Astrocyte of the spinal cord (primary cell): ENCODE results near the gene RUFY1.

ENCODE experiments used
- DNase-seq: peaks from one replicate; pipeline ENCODE4 v3.0.0; 2011; ENCODE audit warnings: low read depth, low spot score
- H3K4me3 ChIP-seq: 2 replicates; pipeline ENCODE4 v1.5.1; 2011; ENCODE audit warnings: low read depth, mild to moderate bottlenecking, low read length, moderate library complexity
- in situ Hi-C: cut with HindIII; loops from 2 replicates; pipeline ENCODE4 v1.10.0; 2017; ENCODE audit warnings: low sequenced_read_pairs
- TF ChIP-seq, protein P1 (sequence below): IDR thresholded peaks from 2 replicates; pipeline ENCODE4 v1.5.1; 2012; ENCODE audit warnings: low read depth, mild to moderate bottlenecking, low read length, inconsistent platforms

The RUFY1 gene

DNA sequence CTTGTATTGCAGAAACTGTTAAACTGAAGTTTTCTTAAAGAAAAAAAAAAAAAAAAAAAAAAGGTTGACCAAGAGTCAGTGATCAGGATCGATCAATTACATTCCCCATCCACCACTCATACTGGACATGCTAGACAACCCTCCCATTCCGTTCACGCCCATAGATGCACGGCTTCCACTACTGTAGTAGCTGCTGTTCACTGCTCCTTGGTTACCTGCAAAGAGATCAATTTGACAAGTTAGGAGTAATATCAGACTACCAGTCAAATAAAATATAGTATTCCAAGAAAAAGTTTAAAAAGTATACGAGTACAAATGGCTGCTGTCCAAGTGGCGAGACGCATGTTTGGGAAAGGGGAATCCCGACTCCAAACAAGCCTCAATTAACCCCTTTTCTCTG is 64.4 kb downstream of the RUFY1 start:
- DNase-seq, result no peak
- in situ Hi-C loops, result no loop called here
- TF ChIP-seq, protein P1, sequence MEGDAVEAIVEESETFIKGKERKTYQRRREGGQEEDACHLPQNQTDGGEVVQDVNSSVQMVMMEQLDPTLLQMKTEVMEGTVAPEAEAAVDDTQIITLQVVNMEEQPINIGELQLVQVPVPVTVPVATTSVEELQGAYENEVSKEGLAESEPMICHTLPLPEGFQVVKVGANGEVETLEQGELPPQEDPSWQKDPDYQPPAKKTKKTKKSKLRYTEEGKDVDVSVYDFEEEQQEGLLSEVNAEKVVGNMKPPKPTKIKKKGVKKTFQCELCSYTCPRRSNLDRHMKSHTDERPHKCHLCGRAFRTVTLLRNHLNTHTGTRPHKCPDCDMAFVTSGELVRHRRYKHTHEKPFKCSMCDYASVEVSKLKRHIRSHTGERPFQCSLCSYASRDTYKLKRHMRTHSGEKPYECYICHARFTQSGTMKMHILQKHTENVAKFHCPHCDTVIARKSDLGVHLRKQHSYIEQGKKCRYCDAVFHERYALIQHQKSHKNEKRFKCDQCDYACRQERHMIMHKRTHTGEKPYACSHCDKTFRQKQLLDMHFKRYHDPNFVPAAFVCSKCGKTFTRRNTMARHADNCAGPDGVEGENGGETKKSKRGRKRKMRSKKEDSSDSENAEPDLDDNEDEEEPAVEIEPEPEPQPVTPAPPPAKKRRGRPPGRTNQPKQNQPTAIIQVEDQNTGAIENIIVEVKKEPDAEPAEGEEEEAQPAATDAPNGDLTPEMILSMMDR, result no peak
- no peak overlapping the region for H3K4me3 ChIP-seq

GRCh38 chr5:179615203-179615602 is 64.8 kb downstream of the RUFY1 start:
- TF ChIP-seq, protein P1, result no peak
- no peak for DNase-seq
- in situ Hi-C loops, result no loop called here
- H3K4me3 ChIP-seq, result no peak overlapping the region

DNA sequence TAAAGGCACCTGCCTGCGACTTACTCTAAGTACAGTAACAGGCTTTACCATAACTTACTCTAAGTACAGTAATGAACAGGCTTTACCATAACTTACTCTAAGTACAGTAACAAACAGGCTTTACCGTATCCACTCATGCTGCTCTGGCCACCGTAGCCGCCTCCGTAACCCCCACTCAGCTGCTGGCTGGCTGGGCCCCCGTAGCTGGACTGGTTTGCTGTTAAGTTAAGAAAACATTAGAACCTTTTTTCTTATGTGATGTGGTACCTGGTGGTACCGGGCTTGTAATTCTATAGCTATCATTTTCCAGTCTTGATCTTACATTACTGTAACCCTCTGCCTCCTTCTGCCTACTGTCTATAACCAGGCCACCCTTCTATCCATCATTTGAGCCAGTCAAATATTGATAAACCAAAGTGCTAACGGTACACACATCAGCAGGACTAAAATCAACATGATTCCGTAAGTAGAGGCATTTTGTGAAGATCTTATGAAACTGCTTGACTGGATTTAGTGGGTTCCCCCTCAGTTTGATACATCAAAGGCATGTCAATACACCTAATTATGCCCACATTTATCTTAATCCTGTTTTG is 65.7 kb downstream of the RUFY1 start:
- TF ChIP-seq, protein P1, result no peak
- DNase-seq, result no peak
- H3K4me3 ChIP-seq, result no peak overlapping the region
- in situ Hi-C loops, result no loop called here

- in situ Hi-C loops, result no loop called here
- TF ChIP-seq, protein P1, result no peak
- no peak overlapping the region for H3K4me3 ChIP-seq
- DNase-seq, result no peak
Observed at GRCh38 chr5:179617930-179618329, 67.6 kb downstream of the RUFY1 start.

DNA sequence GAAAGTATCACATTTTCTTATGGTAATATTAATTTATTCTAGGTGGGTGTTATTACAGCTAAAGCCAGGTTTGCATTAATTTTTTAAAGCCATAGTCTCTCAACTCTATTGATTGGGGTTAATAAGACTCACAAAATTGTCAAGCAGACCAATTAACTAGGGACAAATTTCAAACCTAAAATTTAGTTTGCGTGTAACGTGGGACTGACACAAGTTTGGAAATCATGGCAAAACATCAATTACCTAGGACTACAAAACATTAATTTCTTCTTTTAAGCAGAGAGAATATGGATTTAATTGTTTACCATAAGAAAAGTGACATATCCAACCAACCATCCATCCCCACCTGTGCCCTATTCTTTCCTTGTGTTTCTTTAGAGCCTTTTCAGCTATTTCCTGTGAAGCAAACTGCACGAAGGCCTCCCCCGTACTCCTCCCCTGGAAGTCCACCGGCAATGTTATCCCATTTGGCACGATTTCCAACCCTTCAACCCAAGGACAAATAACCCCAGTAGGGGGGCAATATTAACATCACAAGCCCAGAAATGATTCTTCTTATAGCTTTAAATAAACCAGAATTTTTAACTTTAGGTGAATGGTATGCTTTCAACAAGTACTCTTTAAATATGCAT is 68.7 kb downstream of the RUFY1 start:
- TF ChIP-seq, protein P1, result no peak
- in situ Hi-C loops, result no loop called here
- no peak for DNase-seq
- H3K4me3 ChIP-seq, result peak overlapping the region; percentile 100

DNA sequence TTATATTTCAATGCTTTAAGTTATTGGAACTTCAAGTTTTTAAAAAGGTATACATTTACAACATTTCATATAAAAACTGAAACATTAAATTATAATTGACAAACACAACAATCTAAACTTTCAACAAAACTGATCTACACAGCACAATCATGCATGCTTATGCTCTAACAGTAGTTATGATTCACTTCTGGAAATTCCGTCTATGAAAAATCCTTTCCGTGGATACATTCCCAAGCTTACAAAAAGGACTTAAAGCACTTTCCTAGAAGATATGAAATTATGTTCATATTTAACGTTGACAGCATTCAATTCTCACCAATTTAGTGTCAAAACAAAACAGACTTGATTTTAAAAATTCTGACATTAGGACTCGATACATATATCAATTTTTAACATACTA is 69.4 kb downstream of the RUFY1 start:
- in situ Hi-C loops, result no loop called here
- H3K4me3 ChIP-seq, result peak overlapping the region; percentile 100
- DNase-seq, result no peak
- TF ChIP-seq, protein P1, result no peak
